HL-60/S4 (cell line): ENCODE measurements around the gene SSBP2.

Experiments used
- in situ Hi-C: fragments of 300-500 bp; cut with MboI; formaldehyde crosslinking; loops from 2 replicates; pipeline ENCODE4 v1.14.3; 2022; ENCODE audit warnings: low sequenced_read_pairs

The SSBP2 gene

DNA sequence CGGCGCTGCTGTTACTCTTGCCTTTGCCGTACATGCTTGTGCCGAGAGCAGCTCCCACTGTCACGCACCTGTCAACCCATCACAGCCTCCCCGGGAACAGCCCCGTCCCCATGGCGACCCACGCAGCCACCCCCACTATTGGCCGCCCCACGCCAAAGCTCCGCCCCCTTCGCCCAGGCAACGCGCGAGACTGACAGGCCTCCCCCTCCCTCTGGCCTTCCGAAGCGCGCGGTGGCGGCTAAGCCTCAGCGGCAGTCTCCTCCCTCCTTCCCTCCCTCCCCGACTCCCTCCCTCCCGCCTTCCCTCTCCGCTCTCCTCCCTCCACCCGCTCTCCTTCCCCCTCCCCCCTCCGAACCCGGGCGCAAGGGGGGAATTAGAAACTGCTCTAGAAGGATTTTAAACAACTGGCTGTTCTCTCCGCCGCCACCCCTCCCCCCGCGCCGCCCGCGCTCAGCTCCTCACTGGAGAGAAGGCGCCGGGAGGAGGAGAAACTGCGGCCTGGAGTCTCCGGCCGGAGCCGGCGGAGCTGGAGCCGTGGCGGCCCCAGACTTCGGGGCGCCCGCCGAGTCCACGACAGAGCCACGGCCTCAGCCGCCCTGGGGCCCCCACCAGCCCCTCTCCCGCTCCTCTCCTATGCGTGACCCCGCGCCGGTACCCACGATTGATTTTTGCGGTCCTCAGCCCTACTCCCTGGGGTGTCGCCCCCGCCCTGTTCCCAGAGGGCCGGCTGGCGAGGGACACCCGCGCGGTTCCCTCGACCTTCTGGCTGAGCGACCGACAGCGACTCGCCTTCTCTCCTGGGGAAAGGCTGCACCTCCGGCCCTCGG lies at the start of gene SSBP2:
TSS of gene SSBP2 (minus strand) at position 89 of the 827 bp plus-strand sequence. CDS start at position 34, 55 bp downstream.
- in situ Hi-C loops = loop anchor here (10.0 kb wide), 1 partner anchor 94 kb away; no protein-coding TSS in a partner anchor

DNA sequence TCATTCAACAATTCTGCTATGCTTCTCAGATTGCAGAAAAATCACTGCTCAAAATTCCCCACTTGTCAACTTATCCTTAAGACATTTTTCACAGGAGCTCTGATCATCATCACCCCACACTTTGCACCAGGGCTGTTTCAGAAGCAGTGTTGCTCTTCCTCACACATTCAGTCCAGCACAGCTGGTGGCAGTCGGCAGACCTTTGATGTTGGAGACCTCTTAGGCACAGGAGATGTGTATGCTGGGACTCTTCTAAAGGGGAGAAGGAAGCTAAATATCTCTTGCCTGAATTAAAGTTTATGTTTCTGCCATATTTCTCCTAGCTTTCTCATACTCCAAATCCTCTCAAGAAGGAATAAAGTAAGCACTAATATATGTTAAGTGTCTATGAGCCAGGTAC lies 44.8 kb upstream of the SSBP2 start:
- in situ Hi-C loops = no loop called here

DNA sequence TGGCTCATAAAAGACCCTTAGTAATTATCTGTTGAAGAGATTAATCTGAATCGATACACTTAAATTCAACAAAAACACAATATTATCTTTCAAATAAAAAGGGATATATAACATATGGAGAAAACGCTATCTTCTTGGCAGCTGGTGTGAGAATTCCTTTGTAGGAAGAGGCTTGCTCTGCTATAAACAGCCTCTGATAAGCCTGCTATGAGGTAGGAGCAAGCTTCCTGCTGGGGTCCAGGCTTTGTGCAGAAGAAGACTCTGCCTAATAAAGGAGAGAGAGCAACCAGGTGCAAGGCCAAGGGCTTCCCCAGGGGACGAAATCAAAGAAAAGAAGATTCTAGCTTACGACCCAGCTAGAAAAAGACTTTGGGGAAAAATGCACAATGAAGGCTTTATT lies 43.3 kb upstream of the SSBP2 start:
- in situ Hi-C loops = no loop called here

GRCh38 chr5:81790336-81790735 lies 39.4 kb upstream of the SSBP2 start:
- in situ Hi-C loops = no loop called here

- in situ Hi-C loops = no loop called here
Measured at GRCh38 chr5:81789033-81789432, 38.1 kb upstream of the SSBP2 start.

DNA sequence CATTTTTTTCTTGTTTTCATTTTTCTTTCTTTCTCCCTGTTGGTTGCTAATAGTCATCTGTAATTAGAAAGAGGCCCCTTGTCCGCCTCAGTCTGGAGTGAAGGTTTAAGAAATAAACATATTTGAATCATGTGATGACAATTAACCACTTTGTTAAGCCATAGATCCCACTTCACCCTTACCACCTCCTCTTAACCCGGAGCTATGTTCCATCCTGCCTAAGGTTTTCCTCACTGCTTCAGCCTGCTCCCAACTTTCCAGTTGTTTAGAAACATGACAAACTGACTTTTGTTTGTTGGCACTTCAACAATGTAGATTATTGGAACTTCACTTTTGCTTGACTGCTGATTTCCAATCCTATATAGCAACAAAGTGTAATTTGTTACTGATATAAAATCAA lies 37.4 kb upstream of the SSBP2 start:
- in situ Hi-C loops = no loop called here

DNA sequence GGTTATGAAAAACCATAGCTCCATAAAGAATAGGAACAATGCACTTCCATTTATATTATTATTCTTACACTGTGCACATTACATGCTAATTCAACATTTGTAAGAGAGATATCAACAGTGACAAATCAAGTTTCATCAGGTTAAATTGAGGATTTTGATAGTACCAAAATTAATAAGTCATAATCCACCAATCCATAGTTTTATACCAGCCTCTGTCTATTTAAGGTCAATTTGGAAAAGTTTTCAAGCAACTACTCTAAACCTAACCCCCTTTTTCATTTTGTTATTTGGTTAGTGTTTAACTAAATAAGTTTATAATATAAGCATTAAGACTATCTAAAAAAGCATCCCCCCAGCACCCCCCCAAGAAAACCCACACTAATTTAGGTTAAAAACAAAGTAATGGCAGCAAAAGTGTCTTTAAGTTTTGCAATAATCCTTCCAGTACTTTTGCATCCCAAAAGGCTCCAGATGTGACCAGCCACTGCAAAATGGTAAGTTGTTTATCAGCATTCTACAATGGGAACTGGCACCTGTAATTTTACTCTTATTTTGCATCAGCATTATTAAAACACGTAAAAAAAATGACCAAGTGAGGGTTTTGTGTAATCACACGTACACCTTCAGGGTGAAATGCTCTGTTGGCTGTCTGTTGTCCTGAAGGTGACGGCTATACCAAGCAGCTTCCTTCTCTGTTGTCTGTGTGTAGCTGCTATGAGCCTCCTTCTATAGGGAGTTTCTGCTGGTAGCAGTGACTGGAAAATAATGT lies 36.8 kb upstream of the SSBP2 start:
- in situ Hi-C loops = no loop called here

DNA sequence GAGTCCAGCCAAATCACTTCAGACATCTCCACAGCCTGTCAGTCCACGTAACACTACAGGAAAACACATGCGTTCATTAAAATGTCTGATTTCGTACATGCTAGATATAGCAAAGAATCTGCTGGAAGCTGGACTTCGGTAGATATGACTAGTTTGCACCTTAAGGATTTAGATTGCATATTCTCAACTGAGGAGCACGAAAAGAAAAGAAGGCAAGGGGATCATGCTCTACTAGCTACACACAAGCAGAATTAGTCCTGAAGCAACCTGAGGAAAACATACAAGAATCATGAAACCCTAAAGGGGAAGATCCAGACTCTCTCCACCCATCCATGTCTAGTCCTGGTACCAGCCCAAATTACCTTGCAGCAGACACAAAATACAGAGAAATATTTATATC lies 36.1 kb upstream of the SSBP2 start:
- in situ Hi-C loops = no loop called here

- in situ Hi-C loops = no loop called here
Measured at GRCh38 chr5:81786496-81786895, 35.6 kb upstream of the SSBP2 start.

DNA sequence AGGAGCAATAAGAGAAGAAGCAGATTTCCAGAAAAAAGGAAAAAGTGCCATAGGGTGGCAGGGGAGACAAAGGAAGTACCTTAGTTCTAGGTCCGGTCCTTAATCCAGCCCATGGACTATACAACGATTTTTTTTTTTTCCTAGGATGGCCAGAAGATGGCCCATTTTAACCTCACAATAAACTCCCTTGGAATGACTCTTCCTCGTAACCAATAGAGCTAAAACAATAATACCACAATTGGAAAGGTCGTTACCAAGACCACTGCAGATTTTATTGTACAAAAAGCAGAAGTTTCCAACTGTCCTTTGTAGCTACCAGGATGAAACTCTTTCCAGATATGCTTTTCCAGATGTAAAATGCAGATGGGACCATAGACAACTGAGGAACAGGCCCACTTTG lies 34.4 kb upstream of the SSBP2 start:
- in situ Hi-C loops = no loop called here

DNA sequence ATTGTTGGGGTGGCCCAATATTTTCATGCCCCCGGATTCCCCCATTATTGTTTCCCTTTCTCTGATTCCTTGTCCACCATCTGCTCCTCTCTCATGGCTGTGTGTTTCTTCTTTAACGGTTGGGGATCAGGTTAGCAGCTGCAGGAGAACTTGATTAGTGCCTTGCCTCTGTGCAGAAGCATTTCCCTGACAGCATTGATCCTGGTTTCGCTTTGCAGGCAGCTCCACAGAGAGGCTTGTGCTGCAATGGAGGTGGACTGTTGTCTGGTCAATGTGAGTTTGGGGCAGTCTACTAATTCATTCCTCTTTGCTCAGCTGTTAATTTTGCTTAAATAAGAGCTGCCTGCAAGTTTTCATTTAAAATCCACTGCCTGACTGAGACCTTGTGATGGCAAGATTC lies 32.5 kb upstream of the SSBP2 start:
- in situ Hi-C loops = no loop called here

DNA sequence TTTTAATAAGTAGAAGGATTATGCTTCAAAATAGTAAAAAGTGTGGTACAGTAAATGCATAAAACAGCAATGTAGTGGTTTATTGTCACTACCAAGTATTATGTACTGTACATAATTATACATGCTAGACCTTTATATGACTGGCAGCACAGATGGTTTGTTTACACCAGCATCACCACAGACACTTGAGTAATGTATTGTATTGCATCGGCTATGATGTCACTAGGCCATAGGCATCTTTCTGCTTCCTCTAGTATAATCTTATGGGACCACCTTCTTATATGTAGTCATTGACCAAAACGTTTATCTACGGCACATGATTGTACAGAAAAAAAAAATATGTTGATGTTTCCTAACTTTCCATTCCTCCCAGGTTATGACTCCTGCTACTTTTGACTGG lies 31.9 kb upstream of the SSBP2 start:
- in situ Hi-C loops = no loop called here

GRCh38 chr5:81779916-81780266 lies 29.0 kb upstream of the SSBP2 start:
- in situ Hi-C loops = no loop called here

DNA sequence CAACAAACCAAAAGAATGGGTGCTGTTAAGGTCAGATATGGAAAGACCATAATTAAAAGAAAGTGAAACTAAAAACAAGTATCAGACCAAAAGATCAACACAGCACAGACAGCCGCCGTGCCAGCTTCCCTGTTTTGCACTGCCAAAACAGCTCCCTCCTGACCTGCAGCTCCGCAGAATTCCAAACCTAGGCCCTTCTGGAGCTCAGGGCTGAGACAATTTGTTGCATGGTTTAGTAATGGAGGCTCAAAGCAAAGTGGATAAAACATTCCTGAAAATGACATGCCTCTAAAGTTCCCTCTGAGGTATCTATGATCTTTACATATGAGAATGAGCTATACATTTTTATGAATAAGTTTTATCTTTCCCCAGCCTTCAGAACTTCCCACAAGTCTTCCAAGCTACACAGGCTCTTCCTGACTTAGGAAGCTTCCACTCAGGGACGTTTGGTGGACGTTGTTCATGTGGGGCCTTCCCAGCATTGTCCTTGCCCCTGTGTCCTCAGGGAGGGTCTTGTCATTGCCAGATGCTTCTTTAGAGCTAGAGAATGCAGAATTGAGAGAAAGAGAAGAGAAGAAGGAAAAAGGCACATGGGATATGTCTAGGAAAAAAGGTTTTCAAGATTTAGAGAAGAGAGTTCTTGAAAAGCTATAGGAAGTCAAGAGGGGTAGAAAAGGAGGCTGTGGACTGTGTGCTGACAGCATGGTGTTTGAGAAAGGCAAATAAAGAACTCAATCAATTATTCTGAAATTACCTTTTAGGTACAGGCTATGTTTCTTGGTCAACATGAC lies 28.4 kb upstream of the SSBP2 start:
- in situ Hi-C loops = no loop called here

DNA sequence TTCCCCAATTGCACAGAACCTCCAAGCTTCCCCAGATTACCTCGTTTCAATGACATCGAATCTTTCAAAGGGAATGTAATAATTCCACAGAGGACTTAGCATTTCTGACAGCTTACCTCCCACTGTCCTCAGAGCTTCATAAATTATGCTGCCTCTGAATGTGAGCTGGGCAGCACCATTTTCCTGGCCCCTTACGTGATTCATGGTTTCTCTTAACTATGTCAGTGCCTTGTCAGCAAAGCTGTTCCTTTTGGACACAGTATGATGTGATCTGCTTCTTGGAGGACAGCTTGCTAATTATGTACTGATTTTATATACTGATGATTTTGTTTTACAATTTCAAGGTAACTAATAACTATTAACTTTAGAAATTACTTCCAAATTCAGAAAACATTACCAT lies 27.7 kb upstream of the SSBP2 start:
- in situ Hi-C loops = no loop called here

DNA sequence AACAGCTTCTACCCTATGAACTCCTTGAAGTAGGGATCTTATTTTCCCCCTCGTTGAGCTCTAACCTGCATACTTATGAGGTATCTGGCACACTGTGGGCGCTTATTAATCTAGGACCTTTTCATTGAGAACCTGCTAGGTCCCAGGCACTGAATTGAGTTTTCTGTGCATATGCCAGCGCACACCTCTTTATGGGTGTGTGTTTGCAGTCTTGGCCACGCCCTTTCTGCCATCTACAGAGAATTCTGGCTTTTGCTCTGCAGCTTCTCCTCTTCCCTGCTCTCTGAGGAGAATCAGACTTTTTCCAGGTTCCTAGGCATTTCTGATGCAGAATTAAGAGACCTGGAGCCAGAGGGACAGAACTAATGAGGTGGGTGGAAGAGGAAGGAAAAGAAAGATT lies 25.4 kb upstream of the SSBP2 start:
- in situ Hi-C loops = no loop called here

- in situ Hi-C loops = no loop called here
Measured at GRCh38 chr5:81774374-81774773, 23.5 kb upstream of the SSBP2 start.

DNA sequence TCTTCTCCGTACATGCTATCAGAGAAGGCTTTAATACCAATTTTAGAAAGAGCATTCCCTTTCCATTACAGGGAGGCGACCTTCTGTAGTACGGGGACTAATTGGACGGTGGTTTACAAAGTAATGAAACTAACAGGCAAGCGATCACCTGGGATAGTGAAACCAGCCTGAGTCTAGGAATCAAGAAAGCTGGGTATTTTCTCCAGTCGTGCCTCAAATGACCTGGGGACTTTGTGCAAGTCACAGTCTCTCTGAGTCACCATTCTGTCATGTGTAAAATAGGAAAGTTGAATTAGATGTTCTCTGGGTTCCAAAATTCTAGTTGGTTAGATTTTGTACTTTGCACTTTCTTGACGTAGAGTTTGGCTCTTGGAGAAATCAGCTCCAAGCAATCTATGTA lies 22.7 kb upstream of the SSBP2 start:
- in situ Hi-C loops = no loop called here

GRCh38 chr5:81773161-81773560 lies 22.3 kb upstream of the SSBP2 start:
- in situ Hi-C loops = no loop called here

DNA sequence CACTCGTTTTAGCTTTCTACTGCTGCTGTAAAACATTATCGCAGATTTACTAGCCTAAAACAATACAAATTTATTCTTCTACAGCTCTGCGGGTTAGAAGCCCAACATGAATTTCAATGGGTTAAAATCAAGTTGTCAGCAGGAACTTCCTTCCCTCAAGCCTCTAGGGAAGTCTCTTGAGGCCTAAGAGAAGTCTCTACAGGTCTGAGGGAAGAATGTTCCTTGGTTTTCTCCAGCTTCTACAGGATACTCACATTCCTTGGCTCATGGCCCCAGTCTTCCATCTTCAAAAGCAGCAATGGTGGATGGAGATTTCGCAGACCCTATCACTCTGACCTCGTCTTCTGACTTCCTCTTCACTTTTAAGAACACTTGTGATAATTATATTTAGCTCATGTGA lies 21.6 kb upstream of the SSBP2 start:
- in situ Hi-C loops = no loop called here

GRCh38 chr5:81768935-81769452 lies 18.1 kb upstream of the SSBP2 start:
- in situ Hi-C loops = no loop called here
